22Rv1 (cell line): Measurements from ENCODE around the gene GPR139.

Source experiments
- H3K27ac ChIP-seq: fragments of 450-650 bp; 2 replicates; pipeline ENCODE4 v1.5.1; 2017
- CTCF ChIP-seq: fragments of 450-650 bp; IDR thresholded peaks from 2 replicates; pipeline ENCODE4 v1.5.1; 2017; ENCODE audit warnings: mild to moderate bottlenecking
- ZFX ChIP-seq: fragments of 450-650 bp; IDR thresholded peaks from 2 replicates; pipeline ENCODE4 v1.6.1; 2017; ENCODE audit warnings: antibody characterized with exemption, borderline replicate concordance

The GPR139 gene

GRCh38 chr16:19984135-19984534 lies 89.6 kb downstream of the GPR139 start:
- TF ChIP-seq CTCF (no peak), ZFX (no peak)
- H3K27ac ChIP-seq, result no peak overlapping the region
